NCI-H1105 (cell line): ENCODE measurements around the gene EPHA2.
"Not testable (repeated sequence)": the region's sequence is repeated elsewhere in the genome, so short reads cannot be mapped to it uniquely, and the experiment has no call there.

Source experiments
- DNase-seq: peaks from one replicate; lab custom pipeline; 2025; lab: John Stamatoyannopoulos, UW

Gene EPHA2

GRCh38 chr1:16167331-16168143 is 11.7 kb upstream of the EPHA2 start:
- no peak for DNase-seq

- DNase-seq, result no peak
These were observed 10.2 kb upstream of the EPHA2 start for GRCh38 chr1:16166117-16166516.

- no peak for DNase-seq
These were observed 9.7 kb upstream of the EPHA2 start for GRCh38 chr1:16165548-16165947.

- DNase-seq, result peak; percentile 21
These were observed 9.2 kb upstream of the EPHA2 start for GRCh38 chr1:16165073-16165364.

GRCh38 chr1:16164213-16165072 is 8.6 kb upstream of the EPHA2 start:
- DNase-seq, result peak; percentile 87

- not testable (repeated sequence) for DNase-seq
These were observed 7.8 kb upstream of the EPHA2 start for GRCh38 chr1:16163608-16164212.

GRCh38 chr1:16162163-16162822 is 6.4 kb upstream of the EPHA2 start:
- no peak for DNase-seq

GRCh38 chr1:16161717-16162116 is 5.8 kb upstream of the EPHA2 start:
- no peak for DNase-seq

- DNase-seq, result no peak
These were observed 3.3 kb upstream of the EPHA2 start for GRCh38 chr1:16158993-16159831.

- DNase-seq, result no peak
These were observed 2.2 kb upstream of the EPHA2 start for GRCh38 chr1:16158025-16158424.

GRCh38 chr1:16156848-16157495 is 1.1 kb upstream of the EPHA2 start:
- DNase-seq, result no peak

- DNase-seq, result no peak
These were observed 1.7 kb downstream of the EPHA2 start for GRCh38 chr1:16153999-16154673.

- DNase-seq, result no peak
These were observed 2.5 kb downstream of the EPHA2 start for GRCh38 chr1:16153096-16153998.

- DNase-seq, result no peak
These were observed 3.3 kb downstream of the EPHA2 start for GRCh38 chr1:16152481-16153087.

GRCh38 chr1:16151995-16152384 is 3.9 kb downstream of the EPHA2 start:
- no peak for DNase-seq

- DNase-seq, result no peak
These were observed 4.5 kb downstream of the EPHA2 start for GRCh38 chr1:16151196-16151994.

GRCh38 chr1:16150508-16150907 is 5.4 kb downstream of the EPHA2 start:
- DNase-seq, result no peak
